GM23338 (cell line): ENCODE results near the gene TTF1. TPM values are rescaled to one million over a fixed set of nuclear protein-coding genes. Genes with fewer than 3 reads are reported as not detected.

Source experiments
- ATAC-seq: fragments of 200-7000 bp; cut with Tn5 transposase; 3 replicates; pipeline ENCODE4 v1.9.1; 2020
- DNase-seq: peaks from one replicate; pipeline ENCODE4 v3.0.0-alpha.2; 2015; ENCODE audit warnings: low spot score
- H2AFZ ChIP-seq: fragments of 200-600 bp; sonication (generic); 2 replicates; pipeline ENCODE4 v1.8.0; 2016; ENCODE audit warnings: antibody characterized with exemption, mild to moderate bottlenecking, moderate library complexity
- H3F3A ChIP-seq: fragments of 200-600 bp; sonication (generic); replicated peaks from 2 replicates; pipeline ENCODE4 v1.8.0; 2017; ENCODE audit warnings: antibody characterized with exemption, mixed run types, low read depth
- H3K27ac ChIP-seq: fragments of 200-600 bp; sonication (generic); 2 replicates; pipeline ENCODE4 v1.6.1; 2016; ENCODE audit warnings: low read depth
- H3K27me3 ChIP-seq: fragments of 200-600 bp; sonication (generic); 2 replicates; pipeline ENCODE4 v1.8.0; 2016; ENCODE audit warnings: mild to moderate bottlenecking, mixed run types, moderate library complexity; ENCODE audit not compliant: insufficient read depth
- H3K36me3 ChIP-seq: fragments of 200-600 bp; sonication (generic); 2 replicates; pipeline ENCODE4 v1.8.0; 2016; ENCODE audit warnings: mild to moderate bottlenecking; ENCODE audit not compliant: insufficient read depth
- H3K4me1 ChIP-seq: fragments of 200-600 bp; sonication (generic); 2 replicates; pipeline ENCODE4 v1.8.0; 2016; ENCODE audit warnings: mild to moderate bottlenecking, moderate library complexity; ENCODE audit not compliant: insufficient read depth
- H3K4me2 ChIP-seq: fragments of 200-600 bp; sonication (generic); 2 replicates; pipeline ENCODE4 v1.7.1; 2017; ENCODE audit warnings: mixed run types
- H3K4me3 ChIP-seq: fragments of 200-600 bp; sonication (generic); 2 replicates; pipeline ENCODE4 v1.6.1; 2016; ENCODE audit warnings: mixed run types
- H3K79me2 ChIP-seq: fragments of 200-600 bp; sonication (generic); replicated peaks from 2 replicates; pipeline ENCODE4 v1.8.0; 2017; ENCODE audit warnings: mild to moderate bottlenecking; ENCODE audit not compliant: insufficient read depth
- H3K9me2 ChIP-seq: fragments of 200-600 bp; sonication (generic); 2 replicates; pipeline ENCODE4 v1.8.0; 2017; ENCODE audit not compliant: insufficient read depth
- H4K20me1 ChIP-seq: fragments of 200-600 bp; sonication (generic); replicated peaks from 2 replicates; pipeline ENCODE4 v1.8.0; 2017; ENCODE audit warnings: mild to moderate bottlenecking; ENCODE audit not compliant: insufficient read depth
- H3K27ac Mint-ChIP-seq: 2 replicates; pipeline ENCODE4 v1.8.0; 2020; ENCODE audit warnings: inconsistent platforms, mild to moderate bottlenecking, moderate library complexity, mixed read lengths
- H3K27me3 Mint-ChIP-seq: 3 replicates; pipeline ENCODE4 v1.8.0; 2022; ENCODE audit warnings: low read depth, mild to moderate bottlenecking, moderate library complexity, mixed read lengths, inconsistent platforms; ENCODE audit not compliant: insufficient read depth, poor library complexity
- H3K36me3 Mint-ChIP-seq: 3 replicates; pipeline ENCODE4 v1.8.0; 2021; ENCODE audit warnings: low read depth, mild to moderate bottlenecking, inconsistent platforms, moderate library complexity, mixed read lengths
- H3K4me1 Mint-ChIP-seq: 3 replicates; pipeline ENCODE4 v1.8.0; 2020; ENCODE audit warnings: mild to moderate bottlenecking, inconsistent platforms, mixed read lengths
- H3K4me3 Mint-ChIP-seq: 3 replicates; pipeline ENCODE4 v1.8.0; 2021; ENCODE audit warnings: moderate library complexity, mild to moderate bottlenecking, inconsistent platforms, mixed read lengths
- H3K9me3 Mint-ChIP-seq: 3 replicates; pipeline ENCODE4 v1.8.0; 2020; ENCODE audit warnings: moderate library complexity, mild to moderate bottlenecking, inconsistent platforms, mixed read lengths
- CREB1 ChIP-seq: fragments of 250-450 bp; sonication (Bioruptor Pico); IDR thresholded peaks from 2 replicates; pipeline ENCODE4 v1.5.0; 2020; ENCODE audit warnings: low read depth, mild to moderate bottlenecking, moderate library complexity
- CTCF ChIP-seq, 2 experiments: fragments of 200-600 bp in 1 of 2; sonication (generic) in 1 of 2; conservative IDR thresholded peaks; 2 replicates each; pipeline versions ENCODE4 v1.5.1 to v1.6.1; 2016 to 2017; ENCODE audit warnings: antibody characterized with exemption in 2 of 2, low read depth in 2 of 2, mild to moderate bottlenecking in 2 of 2, moderate library complexity in 1 of 2
- EZH2 ChIP-seq: fragments of 200-600 bp; sonication (generic); IDR thresholded peaks from one replicate; pipeline ENCODE4 v1.8.0; 2017; ENCODE audit warnings: antibody characterized with exemption, mild to moderate bottlenecking, low read depth; ENCODE audit not compliant: unreplicated experiment
- EZH2phosphoT487 ChIP-seq: fragments of 200-600 bp; sonication (generic); IDR thresholded peaks from one replicate; pipeline ENCODE4 v1.8.1; 2018; ENCODE audit warnings: antibody characterized with exemption; ENCODE audit not compliant: unreplicated experiment
- NANOG ChIP-seq: IDR thresholded peaks from 2 replicates; pipeline ENCODE4 v1.6.1; 2016; ENCODE audit warnings: antibody characterized with exemption, borderline replicate concordance
- POLR2AphosphoS5 ChIP-seq: IDR thresholded peaks from 2 replicates; pipeline ENCODE4 v1.6.1; 2016; ENCODE audit warnings: antibody characterized with exemption, low read depth
- REST ChIP-seq: IDR thresholded peaks from one replicate; pipeline ENCODE4 v1.6.1; 2018; ENCODE audit warnings: antibody characterized with exemption; ENCODE audit not compliant: unreplicated experiment
- STAT1 ChIP-seq: IDR thresholded peaks from one replicate; pipeline ENCODE4 v1.6.1; 2016; ENCODE audit warnings: antibody characterized with exemption; ENCODE audit not compliant: unreplicated experiment
- ZNF114 ChIP-seq: fragments of 250-450 bp; sonication (Bioruptor Pico); IDR thresholded peaks from 2 replicates; pipeline ENCODE4 v1.5.0; 2020; ENCODE audit warnings: mild to moderate bottlenecking, moderate library complexity
- ZNF331 ChIP-seq: fragments of 250-450 bp; sonication (Bioruptor Pico); IDR thresholded peaks from 2 replicates; pipeline ENCODE4 v1.5.0; 2020; ENCODE audit warnings: low read depth, mild to moderate bottlenecking, moderate library complexity
- polyA plus RNA-seq: library from polyadenylated mRNA; unstranded; fragments of >200 nt; fragmentation: Nextera tagmentation; extraction: Ambion mirVana; gene quantifications from 2 replicates; pipeline ENCODE4 v1.2.1, GENCODE V29; 2016
- total RNA-seq: library from RNA; depleted of rRNA; stranded (reverse); fragments of >200 nt; shearing (Covaris generic); gene quantifications from 2 replicates; pipeline ENCODE4 v1.2.3, GENCODE V29; 2014
- TF ChIP-seq, protein P1 (sequence below): fragments of 250-450 bp; sonication (Bioruptor Pico); IDR thresholded peaks from 2 replicates; pipeline ENCODE4 v1.5.0; 2020; ENCODE audit warnings: mild to moderate bottlenecking, moderate library complexity
- TF ChIP-seq, protein P2 (sequence below): IDR thresholded peaks from 2 replicates; pipeline ENCODE4 v1.6.1; 2016; ENCODE audit warnings: antibody characterized with exemption

TTF1 gene
- total and polyA plus RNA-seq, 2 experiments from 2014 or later = 14.9 to 25.0 TPM

DNA sequence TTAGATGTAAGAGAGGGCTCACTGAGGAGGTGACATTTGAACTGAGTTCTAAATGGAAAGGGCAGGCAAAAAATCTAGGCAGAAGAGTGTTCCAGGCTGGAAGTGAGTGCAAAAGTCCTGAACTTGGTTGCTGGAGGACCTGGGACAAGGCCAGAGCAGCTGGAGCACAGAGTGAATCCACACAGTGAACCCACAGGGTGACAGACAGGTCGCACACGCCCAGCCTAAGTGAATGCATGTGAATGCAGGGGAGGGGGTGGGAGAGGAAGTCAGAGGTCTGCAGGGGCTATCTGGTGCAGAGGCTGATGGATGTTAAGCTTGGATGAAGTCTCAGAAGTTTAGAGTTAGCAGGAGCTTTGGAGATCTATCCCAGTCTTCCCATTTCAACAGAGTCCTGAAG, 556 bp upstream of the TTF1 start (continued):
- TF ChIP-seq REST = no peak
- no peak for TF ChIP-seq EZH2
- TF ChIP-seq POLR2AphosphoS5 = no peak

DNA sequence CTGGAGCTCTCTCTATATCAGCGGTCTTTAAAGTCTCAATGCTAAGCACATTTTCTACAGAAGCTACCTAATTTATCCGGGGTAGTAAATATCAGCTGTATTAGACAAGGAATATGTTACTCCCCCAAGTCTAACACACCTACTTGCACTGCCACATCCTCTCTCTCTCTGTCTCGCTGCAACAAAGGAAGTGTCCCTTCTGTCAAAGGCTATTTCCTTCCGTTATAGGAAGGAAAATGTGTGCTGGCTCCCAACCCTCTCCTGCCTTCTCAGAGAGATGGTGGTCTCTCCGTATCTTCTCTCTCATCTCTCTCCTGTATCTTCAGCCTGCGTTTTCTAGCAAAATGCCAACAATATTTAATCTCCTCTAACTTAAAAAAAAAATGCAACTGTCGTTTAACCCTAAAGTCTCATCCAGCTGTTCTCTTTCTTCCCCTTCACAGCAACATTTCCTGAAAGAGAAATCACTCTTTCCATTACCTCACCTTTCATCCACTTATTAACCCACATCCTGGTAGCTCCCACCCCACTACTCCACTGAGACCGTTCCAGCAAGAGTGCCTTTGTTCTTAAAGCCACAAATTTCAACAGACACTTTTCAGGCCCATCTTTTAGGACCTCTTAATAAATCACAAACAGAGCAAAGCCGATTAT, 2.3 kb downstream of the TTF1 start:
- H3K4me3 Mint-ChIP-seq = peak overlapping the region; percentile 29; the same call in 2 of the 3 replicates
- H3K27ac Mint-ChIP-seq = no peak overlapping the region
- H3K79me2 ChIP-seq = peaks cover 53% of the 10 kb centered on the region
- TF ChIP-seq EZH2 = no peak
- no peak for TF ChIP-seq EZH2phosphoT487
- TF ChIP-seq ZNF331 (CRISPR knock-in tag) = no peak
- TF ChIP-seq CREB1 = no peak
- TF ChIP-seq CTCF (conservative IDR thresholded peaks at IDR 0.05; ENCODE audit: low read depth in 2 of 2) = no peak
- no peak for TF ChIP-seq POLR2AphosphoS5
- no peak for TF ChIP-seq STAT1
- TF ChIP-seq NANOG = no peak
- no peak for TF ChIP-seq ZNF114 (CRISPR knock-in tag)
- TF ChIP-seq, protein P1, sequence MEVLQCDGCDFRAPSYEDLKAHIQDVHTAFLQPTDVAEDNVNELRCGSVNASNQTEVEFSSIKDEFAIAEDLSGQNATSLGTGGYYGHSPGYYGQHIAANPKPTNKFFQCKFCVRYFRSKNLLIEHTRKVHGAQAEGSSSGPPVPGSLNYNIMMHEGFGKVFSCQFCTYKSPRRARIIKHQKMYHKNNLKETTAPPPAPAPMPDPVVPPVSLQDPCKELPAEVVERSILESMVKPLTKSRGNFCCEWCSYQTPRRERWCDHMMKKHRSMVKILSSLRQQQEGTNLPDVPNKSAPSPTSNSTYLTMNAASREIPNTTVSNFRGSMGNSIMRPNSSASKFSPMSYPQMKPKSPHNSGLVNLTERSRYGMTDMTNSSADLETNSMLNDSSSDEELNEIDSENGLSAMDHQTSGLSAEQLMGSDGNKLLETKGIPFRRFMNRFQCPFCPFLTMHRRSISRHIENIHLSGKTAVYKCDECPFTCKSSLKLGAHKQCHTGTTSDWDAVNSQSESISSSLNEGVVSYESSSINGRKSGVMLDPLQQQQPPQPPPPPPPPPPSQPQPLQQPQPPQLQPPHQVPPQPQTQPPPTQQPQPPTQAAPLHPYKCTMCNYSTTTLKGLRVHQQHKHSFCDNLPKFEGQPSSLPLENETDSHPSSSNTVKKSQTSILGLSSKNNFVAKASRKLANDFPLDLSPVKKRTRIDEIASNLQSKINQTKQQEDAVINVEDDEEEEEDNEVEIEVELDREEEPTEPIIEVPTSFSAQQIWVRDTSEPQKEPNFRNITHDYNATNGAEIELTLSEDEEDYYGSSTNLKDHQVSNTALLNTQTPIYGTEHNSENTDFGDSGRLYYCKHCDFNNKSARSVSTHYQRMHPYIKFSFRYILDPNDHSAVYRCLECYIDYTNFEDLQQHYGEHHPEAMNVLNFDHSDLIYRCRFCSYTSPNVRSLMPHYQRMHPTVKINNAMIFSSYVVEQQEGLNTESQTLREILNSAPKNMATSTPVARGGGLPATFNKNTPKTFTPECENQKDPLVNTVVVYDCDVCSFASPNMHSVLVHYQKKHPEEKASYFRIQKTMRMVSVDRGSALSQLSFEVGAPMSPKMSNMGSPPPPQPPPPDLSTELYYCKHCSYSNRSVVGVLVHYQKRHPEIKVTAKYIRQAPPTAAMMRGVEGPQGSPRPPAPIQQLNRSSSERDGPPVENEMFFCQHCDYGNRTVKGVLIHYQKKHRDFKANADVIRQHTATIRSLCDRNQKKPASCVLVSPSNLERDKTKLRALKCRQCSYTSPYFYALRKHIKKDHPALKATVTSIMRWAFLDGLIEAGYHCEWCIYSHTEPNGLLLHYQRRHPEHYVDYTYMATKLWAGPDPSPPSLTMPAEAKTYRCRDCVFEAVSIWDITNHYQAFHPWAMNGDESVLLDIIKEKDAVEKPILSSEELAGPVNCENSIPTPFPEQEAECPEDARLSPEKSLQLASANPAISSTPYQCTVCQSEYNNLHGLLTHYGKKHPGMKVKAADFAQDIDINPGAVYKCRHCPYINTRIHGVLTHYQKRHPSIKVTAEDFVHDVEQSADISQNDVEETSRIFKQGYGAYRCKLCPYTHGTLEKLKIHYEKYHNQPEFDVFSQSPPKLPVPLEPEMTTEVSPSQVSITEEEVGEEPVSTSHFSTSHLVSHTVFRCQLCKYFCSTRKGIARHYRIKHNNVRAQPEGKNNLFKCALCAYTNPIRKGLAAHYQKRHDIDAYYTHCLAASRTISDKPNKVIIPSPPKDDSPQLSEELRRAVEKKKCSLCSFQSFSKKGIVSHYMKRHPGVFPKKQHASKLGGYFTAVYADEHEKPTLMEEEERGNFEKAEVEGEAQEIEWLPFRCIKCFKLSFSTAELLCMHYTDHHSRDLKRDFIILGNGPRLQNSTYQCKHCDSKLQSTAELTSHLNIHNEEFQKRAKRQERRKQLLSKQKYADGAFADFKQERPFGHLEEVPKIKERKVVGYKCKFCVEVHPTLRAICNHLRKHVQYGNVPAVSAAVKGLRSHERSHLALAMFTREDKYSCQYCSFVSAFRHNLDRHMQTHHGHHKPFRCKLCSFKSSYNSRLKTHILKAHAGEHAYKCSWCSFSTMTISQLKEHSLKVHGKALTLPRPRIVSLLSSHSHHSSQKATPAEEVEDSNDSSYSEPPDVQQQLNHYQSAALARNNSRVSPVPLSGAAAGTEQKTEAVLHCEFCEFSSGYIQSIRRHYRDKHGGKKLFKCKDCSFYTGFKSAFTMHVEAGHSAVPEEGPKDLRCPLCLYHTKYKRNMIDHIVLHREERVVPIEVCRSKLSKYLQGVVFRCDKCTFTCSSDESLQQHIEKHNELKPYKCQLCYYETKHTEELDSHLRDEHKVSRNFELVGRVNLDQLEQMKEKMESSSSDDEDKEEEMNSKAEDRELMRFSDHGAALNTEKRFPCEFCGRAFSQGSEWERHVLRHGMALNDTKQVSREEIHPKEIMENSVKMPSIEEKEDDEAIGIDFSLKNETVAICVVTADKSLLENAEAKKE (CRISPR knock-in tag) = no peak
- TF ChIP-seq, protein P2, sequence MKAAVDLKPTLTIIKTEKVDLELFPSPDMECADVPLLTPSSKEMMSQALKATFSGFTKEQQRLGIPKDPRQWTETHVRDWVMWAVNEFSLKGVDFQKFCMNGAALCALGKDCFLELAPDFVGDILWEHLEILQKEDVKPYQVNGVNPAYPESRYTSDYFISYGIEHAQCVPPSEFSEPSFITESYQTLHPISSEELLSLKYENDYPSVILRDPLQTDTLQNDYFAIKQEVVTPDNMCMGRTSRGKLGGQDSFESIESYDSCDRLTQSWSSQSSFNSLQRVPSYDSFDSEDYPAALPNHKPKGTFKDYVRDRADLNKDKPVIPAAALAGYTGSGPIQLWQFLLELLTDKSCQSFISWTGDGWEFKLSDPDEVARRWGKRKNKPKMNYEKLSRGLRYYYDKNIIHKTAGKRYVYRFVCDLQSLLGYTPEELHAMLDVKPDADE = no peak

More for the DNA sequence above, 2.3 kb downstream of the TTF1 start:
- Histone ChIP-seq H3K4me2 (no peak overlapping the region), H3K4me1 (peaks cover 17% of the 10 kb centered on the region), H2AFZ (no peak overlapping the region), H3K27ac (no peak overlapping the region), H3K4me3 (no peak overlapping the region), H4K20me1 (peaks cover 9% of the 10 kb centered on the region), H3K9me2 (no peaks in the 10 kb centered on the region), H3K27me3 (peaks cover 16% of the 10 kb centered on the region), H3K36me3 (peaks cover 15% of the 10 kb centered on the region), H3F3A (no peaks in the 10 kb centered on the region; the same call in 1 of the 2 replicates)
- no peak for DNase-seq
- peaks cover 37% of the 10 kb centered on the region for H3K36me3 Mint-ChIP-seq
- ATAC-seq = no peak
- H3K27me3 Mint-ChIP-seq = peaks cover 9% of the 10 kb centered on the region
- no peaks in the 10 kb centered on the region for H3K9me3 Mint-ChIP-seq
- H3K4me1 Mint-ChIP-seq = peaks cover 15% of the 10 kb centered on the region
